DOHH2 (cell line): ENCODE data around the gene MRPL10.

Experiments
- H3F3A ChIP-seq: fragments of 200-600 bp; sonication (generic), shearing (Covaris generic); 2 replicates; pipeline ENCODE4 v1.6.0; 2016; ENCODE audit warnings: antibody characterized with exemption, mild to moderate bottlenecking; ENCODE audit not compliant: control insufficient read depth, insufficient read depth
- H3K27ac ChIP-seq: fragments of 200-600 bp; sonication (generic); 2 replicates; pipeline ENCODE4 v1.5.1; 2014; ENCODE audit warnings: low read depth, mild to moderate bottlenecking, low read length, moderate library complexity
- H3K27me3 ChIP-seq: fragments of 200-600 bp; sonication (generic); 2 replicates; pipeline ENCODE4 v1.6.1; 2014; ENCODE audit warnings: mild to moderate bottlenecking, low read length, mixed read lengths; ENCODE audit not compliant: control insufficient read depth
- H3K36me3 ChIP-seq: fragments of 200-600 bp; sonication (generic); 2 replicates; pipeline ENCODE4 v1.6.1; 2014; ENCODE audit warnings: mild to moderate bottlenecking, low read length, moderate library complexity, mixed read lengths; ENCODE audit not compliant: control insufficient read depth
- H3K4me1 ChIP-seq: fragments of 200-600 bp; sonication (generic); 2 replicates; pipeline ENCODE4 v1.6.1; 2014; ENCODE audit warnings: mild to moderate bottlenecking, low read length, mixed read lengths; ENCODE audit not compliant: control insufficient read depth
- H3K4me2 ChIP-seq: fragments of 200-600 bp; sonication (generic); 2 replicates; pipeline ENCODE4 v1.6.0; 2014; ENCODE audit warnings: mild to moderate bottlenecking, low read length, moderate library complexity
- H3K4me3 ChIP-seq: fragments of 200-600 bp; sonication (generic); 2 replicates; pipeline ENCODE4 v1.5.1; 2014; ENCODE audit warnings: mild to moderate bottlenecking, low read length, mixed read lengths
- H3K79me2 ChIP-seq: fragments of 200-600 bp; sonication (generic); 2 replicates; pipeline ENCODE4 v1.6.1; 2014; ENCODE audit warnings: mild to moderate bottlenecking, low read length, mixed read lengths; ENCODE audit not compliant: control insufficient read depth
- H3K9me2 ChIP-seq: fragments of 200-600 bp; sonication (generic); replicated peaks from 2 replicates; pipeline ENCODE4 v1.6.1; 2014; ENCODE audit warnings: mild to moderate bottlenecking, low read length, mixed read lengths; ENCODE audit not compliant: control insufficient read depth
- H3K9me3 ChIP-seq: fragments of 200-600 bp; sonication (generic); 2 replicates; pipeline ENCODE4 v1.6.1; 2014; ENCODE audit warnings: antibody characterized with exemption, low read length, mixed read lengths; ENCODE audit not compliant: control insufficient read depth, insufficient read depth
- H4K20me1 ChIP-seq: fragments of 200-600 bp; sonication (generic); 2 replicates; pipeline ENCODE4 v1.6.0; 2014; ENCODE audit warnings: low read depth, mild to moderate bottlenecking, antibody characterized with exemption, low read length, moderate library complexity; ENCODE audit not compliant: control insufficient read depth, insufficient read depth
- CTCF ChIP-seq: fragments of 200-600 bp; sonication (generic); IDR thresholded peaks from one replicate; pipeline ENCODE4 v1.5.1; 2014; ENCODE audit warnings: antibody characterized with exemption, mild to moderate bottlenecking, low read depth, low read length; ENCODE audit not compliant: poor library complexity, severe bottlenecking
- EZH2phosphoT487 ChIP-seq: fragments of 200-600 bp; sonication (generic); IDR thresholded peaks from 2 replicates; pipeline ENCODE4 v1.6.1; 2017; ENCODE audit warnings: borderline replicate concordance, mild to moderate bottlenecking, antibody characterized with exemption, low read length, moderate library complexity, mixed read lengths

MRPL10 gene

DNA sequence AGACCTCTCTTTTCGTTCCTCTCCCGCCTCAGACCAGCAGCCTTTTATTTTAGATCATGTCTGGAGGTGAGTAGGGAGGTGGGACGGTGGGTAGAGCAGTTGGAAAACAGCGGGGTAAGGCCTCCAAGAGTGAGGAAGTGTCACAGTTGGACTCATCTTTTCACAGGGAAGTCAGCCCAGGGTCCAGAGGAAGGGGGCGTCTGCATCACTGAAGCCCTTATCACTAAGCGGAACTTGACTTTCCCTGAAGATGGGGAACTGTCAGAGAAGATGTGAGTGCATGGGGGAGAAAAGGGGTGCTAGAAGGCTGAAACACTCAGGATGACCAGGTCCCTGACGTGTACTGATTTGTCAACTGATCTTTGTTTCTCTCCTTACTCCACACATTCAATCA is 590 bp upstream of the MRPL10 start:
- peak overlapping the region; percentile 63 for H3K4me2 ChIP-seq
- no peak overlapping the region for H3K27ac ChIP-seq
- H3K9me2 ChIP-seq: no peaks in the 10 kb centered on the region
- H3K4me1 ChIP-seq: peaks cover 23% of the 10 kb centered on the region
- no peaks in the 10 kb centered on the region for H4K20me1 ChIP-seq
- no peaks in the 10 kb centered on the region for H3K27me3 ChIP-seq
- peak overlapping the region; percentile 94 for H3K4me3 ChIP-seq
- TF ChIP-seq CTCF (no peak), EZH2phosphoT487 (no peak)
- peaks cover 15% of the 10 kb centered on the region for H3K36me3 ChIP-seq
- H3F3A ChIP-seq: no peaks in the 10 kb centered on the region
- H3K9me3 ChIP-seq: no peaks in the 10 kb centered on the region
- H3K79me2 ChIP-seq: peaks cover 30% of the 10 kb centered on the region

DNA sequence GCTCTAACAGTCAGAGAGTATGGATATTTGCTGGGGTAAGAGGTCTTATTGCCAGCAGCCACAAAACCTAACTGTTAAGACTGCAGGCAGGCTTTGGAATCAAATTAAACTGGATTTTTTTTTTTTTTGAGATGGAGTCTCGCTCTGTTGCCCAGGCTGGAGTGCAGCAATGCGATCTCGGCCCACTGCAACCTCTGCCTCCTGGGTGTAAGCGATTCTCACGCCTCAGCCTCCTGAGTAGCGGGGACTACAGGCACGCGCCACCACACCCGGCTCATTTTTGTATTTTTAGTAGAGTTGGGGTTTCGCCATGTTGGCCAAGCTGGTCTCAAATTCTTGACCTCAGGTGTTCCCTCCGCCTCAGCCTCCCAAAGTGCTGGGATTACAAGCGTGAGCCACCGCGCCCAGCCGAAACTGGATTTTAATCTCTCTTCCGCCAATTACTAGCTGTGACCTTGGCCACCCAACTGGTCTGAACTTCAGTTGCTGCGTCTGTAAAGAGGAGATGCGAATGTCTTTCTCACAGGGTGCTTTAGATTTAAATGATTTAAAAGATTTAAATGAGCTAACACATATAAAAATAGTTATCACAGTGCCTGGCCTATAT is 842 bp downstream of the MRPL10 start:
- Histone ChIP-seq H4K20me1 (no peaks in the 10 kb centered on the region), H3F3A (no peaks in the 10 kb centered on the region), H3K36me3 (peaks cover 26% of the 10 kb centered on the region), H3K9me3 (no peaks in the 10 kb centered on the region), H3K4me3 (peak overlapping the region; percentile 94), H3K4me1 (peaks cover 19% of the 10 kb centered on the region), H3K79me2 (peaks cover 30% of the 10 kb centered on the region), H3K27ac (peak overlapping the region; percentile 48), H3K9me2 (no peaks in the 10 kb centered on the region), H3K4me2 (peak overlapping the region; percentile 63), H3K27me3 (no peaks in the 10 kb centered on the region)
- TF ChIP-seq EZH2phosphoT487 (no peak), CTCF (no peak)

DNA sequence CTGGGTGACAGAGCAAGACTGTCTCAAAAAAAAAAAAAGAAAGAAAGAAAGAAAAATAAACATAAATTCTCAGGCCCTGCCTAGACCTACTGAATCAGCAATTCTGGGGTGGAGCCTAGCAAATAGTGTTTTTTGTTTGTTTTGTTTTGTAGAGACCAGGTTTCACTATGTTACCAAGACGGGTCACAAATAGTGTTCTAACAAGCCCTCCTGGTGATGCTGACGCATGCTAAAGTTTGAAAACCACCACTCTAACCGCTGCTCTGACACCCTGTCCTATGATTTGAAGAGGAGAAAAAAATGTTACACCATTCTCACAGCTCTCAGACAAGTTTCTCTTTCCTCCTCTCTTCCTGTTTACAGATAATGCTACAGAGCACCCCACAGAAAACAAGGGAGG is 1.5 kb downstream of the MRPL10 start:
- no peak overlapping the region for H3K27ac ChIP-seq
- peaks cover 29% of the 10 kb centered on the region for H3K36me3 ChIP-seq
- H3F3A ChIP-seq: no peaks in the 10 kb centered on the region
- H3K4me1 ChIP-seq: peaks cover 19% of the 10 kb centered on the region
- peak overlapping the region; percentile 63 for H3K4me2 ChIP-seq
- H3K9me2 ChIP-seq: no peaks in the 10 kb centered on the region
- H3K9me3 ChIP-seq: no peaks in the 10 kb centered on the region
- H4K20me1 ChIP-seq: no peaks in the 10 kb centered on the region
- TF ChIP-seq CTCF: no peak
- no peak for TF ChIP-seq EZH2phosphoT487
- H3K79me2 ChIP-seq: peaks cover 30% of the 10 kb centered on the region
- H3K4me3 ChIP-seq: peak overlapping the region; percentile 94
- H3K27me3 ChIP-seq: no peaks in the 10 kb centered on the region
